WTC11 (cell line): ENCODE measurements around the gene ELAVL1.

Experiments used
- ATF1 ChIP-seq: sonication (generic); formaldehyde crosslinking; IDR thresholded peaks from 2 replicates; pipeline ENCODE4 v1.8.1; 2023; ENCODE audit warnings: mild to moderate bottlenecking, moderate library complexity, missing genetic modification reagents
- ATF3 ChIP-seq: sonication (generic); formaldehyde crosslinking; conservative IDR thresholded peaks from 2 replicates; pipeline ENCODE4 v1.8.1; 2022; ENCODE audit warnings: mild to moderate bottlenecking, missing genetic modification reagents
- ELF4 ChIP-seq: sonication (generic); formaldehyde crosslinking; IDR thresholded peaks from 2 replicates; pipeline ENCODE4 v1.8.1; 2022; ENCODE audit warnings: low read depth, mild to moderate bottlenecking, moderate library complexity, missing genetic modification reagents
- EMX1 ChIP-seq: fragments of 250-450 bp; sonication (Bioruptor Pico); IDR thresholded peaks from 2 replicates; pipeline ENCODE4 v1.8.0; 2021; ENCODE audit warnings: mild to moderate bottlenecking
- GABPB1 ChIP-seq: sonication (generic); formaldehyde crosslinking; IDR thresholded peaks from 2 replicates; pipeline ENCODE4 v1.8.1; 2023; ENCODE audit warnings: mild to moderate bottlenecking, missing genetic modification reagents
- NFYB ChIP-seq: sonication (generic); formaldehyde crosslinking; conservative IDR thresholded peaks from 2 replicates; pipeline ENCODE4 v1.8.0; 2022; ENCODE audit warnings: low read depth, missing genetic modification reagents
- RELA ChIP-seq: sonication (generic); formaldehyde crosslinking; IDR thresholded peaks from 2 replicates; pipeline ENCODE4 v1.8.1; 2022; ENCODE audit warnings: missing genetic modification reagents, mild to moderate bottlenecking, borderline replicate concordance
- ZNF138 ChIP-seq: sonication (generic); formaldehyde crosslinking; conservative IDR thresholded peaks from 2 replicates; pipeline ENCODE4 v1.8.1; 2022; ENCODE audit warnings: mild to moderate bottlenecking, moderate library complexity, missing genetic modification reagents
- TF ChIP-seq, protein P1 (sequence below): sonication (generic); formaldehyde crosslinking; IDR thresholded peaks from 2 replicates; pipeline ENCODE4 v1.8.1; 2022; ENCODE audit warnings: low read depth, mild to moderate bottlenecking, moderate library complexity, missing genetic modification reagents, borderline replicate concordance
- TF ChIP-seq, protein P2 (sequence below): fragments of 200-600 bp; IDR thresholded peaks from 2 replicates; pipeline ENCODE4 v1.8.0; 2022; ENCODE audit warnings: antibody characterized with exemption
- TF ChIP-seq, protein P3 (sequence below): sonication (generic); formaldehyde crosslinking; IDR thresholded peaks from 2 replicates; pipeline ENCODE4 v1.8.0; 2022; ENCODE audit warnings: mild to moderate bottlenecking, missing genetic modification reagents
- TF ChIP-seq, protein P4 (sequence below): sonication (generic); formaldehyde crosslinking; IDR thresholded peaks from 2 replicates; pipeline ENCODE4 v1.8.1; 2023; ENCODE audit warnings: mild to moderate bottlenecking, missing genetic modification reagents, moderate library complexity

GRCh38 chr19:7965921-7966665 lies 39.3 kb downstream of the ELAVL1 start:
- TF ChIP-seq, protein P1, sequence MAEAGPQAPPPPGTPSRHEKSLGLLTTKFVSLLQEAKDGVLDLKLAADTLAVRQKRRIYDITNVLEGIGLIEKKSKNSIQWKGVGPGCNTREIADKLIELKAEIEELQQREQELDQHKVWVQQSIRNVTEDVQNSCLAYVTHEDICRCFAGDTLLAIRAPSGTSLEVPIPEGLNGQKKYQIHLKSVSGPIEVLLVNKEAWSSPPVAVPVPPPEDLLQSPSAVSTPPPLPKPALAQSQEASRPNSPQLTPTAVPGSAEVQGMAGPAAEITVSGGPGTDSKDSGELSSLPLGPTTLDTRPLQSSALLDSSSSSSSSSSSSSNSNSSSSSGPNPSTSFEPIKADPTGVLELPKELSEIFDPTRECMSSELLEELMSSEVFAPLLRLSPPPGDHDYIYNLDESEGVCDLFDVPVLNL (CRISPR knock-in tag): no peak
- TF ChIP-seq ATF1 (CRISPR knock-in tag) (no peak), ATF3 (no peak), RELA (no peak), NFYB (CRISPR knock-in tag) (no peak), EMX1 (CRISPR knock-in tag) (no peak), ZNF138 (CRISPR knock-in tag) (no peak), ELF4 (CRISPR knock-in tag) (no peak), GABPB1 (CRISPR knock-in tag) (no peak)
- TF ChIP-seq, protein P2, sequence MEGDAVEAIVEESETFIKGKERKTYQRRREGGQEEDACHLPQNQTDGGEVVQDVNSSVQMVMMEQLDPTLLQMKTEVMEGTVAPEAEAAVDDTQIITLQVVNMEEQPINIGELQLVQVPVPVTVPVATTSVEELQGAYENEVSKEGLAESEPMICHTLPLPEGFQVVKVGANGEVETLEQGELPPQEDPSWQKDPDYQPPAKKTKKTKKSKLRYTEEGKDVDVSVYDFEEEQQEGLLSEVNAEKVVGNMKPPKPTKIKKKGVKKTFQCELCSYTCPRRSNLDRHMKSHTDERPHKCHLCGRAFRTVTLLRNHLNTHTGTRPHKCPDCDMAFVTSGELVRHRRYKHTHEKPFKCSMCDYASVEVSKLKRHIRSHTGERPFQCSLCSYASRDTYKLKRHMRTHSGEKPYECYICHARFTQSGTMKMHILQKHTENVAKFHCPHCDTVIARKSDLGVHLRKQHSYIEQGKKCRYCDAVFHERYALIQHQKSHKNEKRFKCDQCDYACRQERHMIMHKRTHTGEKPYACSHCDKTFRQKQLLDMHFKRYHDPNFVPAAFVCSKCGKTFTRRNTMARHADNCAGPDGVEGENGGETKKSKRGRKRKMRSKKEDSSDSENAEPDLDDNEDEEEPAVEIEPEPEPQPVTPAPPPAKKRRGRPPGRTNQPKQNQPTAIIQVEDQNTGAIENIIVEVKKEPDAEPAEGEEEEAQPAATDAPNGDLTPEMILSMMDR: no peak
- TF ChIP-seq, protein P3, sequence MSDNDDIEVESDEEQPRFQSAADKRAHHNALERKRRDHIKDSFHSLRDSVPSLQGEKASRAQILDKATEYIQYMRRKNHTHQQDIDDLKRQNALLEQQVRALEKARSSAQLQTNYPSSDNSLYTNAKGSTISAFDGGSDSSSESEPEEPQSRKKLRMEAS (CRISPR knock-in tag): no peak
- TF ChIP-seq, protein P4, sequence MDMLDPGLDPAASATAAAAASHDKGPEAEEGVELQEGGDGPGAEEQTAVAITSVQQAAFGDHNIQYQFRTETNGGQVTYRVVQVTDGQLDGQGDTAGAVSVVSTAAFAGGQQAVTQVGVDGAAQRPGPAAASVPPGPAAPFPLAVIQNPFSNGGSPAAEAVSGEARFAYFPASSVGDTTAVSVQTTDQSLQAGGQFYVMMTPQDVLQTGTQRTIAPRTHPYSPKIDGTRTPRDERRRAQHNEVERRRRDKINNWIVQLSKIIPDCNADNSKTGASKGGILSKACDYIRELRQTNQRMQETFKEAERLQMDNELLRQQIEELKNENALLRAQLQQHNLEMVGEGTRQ (CRISPR knock-in tag): no peak
